GM18951 (cell line): ENCODE measurements around the gene TM4SF20.

Experiments used
- POLR2A ChIP-seq: IDR thresholded peaks from 4 replicates; pipeline ENCODE4 v1.6.1; 2011; ENCODE audit warnings: mild to moderate bottlenecking; ENCODE audit not compliant: insufficient read length, insufficient read depth; ENCODE audit errors: extremely low read depth
- in situ Hi-C: fragments of 300-500 bp; cut with MboI; formaldehyde crosslinking; loops from one replicate; pipeline ENCODE4 v1.12.0; 2022; ENCODE audit warnings: low sequenced_read_pairs, mixed read lengths, inconsistent platforms; ENCODE audit not compliant: unreplicated experiment

The TM4SF20 gene

DNA sequence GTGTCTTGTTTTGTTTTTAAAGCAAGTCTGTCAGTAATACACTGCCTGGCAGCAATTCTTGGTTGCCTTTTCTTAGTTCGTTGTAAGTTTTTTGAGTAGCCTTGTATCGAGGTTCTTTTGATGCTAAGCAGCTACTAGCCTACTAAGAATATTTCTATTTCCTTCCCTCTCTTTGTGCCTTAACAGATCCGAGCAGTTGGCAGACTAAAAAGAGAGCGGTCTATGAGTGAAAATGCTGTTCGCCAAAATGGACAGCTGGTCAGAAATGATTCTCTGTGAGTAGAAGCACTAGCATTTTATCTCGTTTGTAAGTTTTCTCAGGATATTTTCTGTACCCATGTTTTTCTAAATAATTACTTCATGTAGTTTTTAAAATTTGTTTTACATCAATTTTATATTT is 39.0 kb downstream of the TM4SF20 start:
- in situ Hi-C loops, result no loop called here
- TF ChIP-seq POLR2A, result no peak

DNA sequence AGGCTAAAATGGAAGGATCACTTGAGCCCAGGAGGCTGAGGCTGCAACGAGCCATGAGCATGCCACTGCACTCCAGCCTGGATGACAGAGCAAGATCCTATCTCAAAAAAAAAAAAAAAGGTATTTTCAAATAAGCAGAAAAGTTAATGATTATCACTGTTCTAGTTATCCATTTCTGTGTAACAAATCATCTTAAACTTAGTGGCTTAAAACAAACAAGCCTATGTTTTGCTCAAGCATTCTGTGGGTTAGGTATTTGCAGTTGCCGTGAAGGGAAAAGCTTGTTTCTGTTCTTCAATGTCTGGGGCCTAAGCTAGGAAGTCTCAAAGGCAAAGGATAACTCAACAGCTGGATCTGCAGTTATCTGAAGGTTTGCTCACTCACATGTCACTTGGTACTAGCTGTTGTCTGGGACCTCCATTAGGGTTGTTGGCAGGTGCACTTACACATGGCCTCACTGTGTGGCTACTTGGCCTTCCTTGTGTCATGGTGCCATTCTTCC is 40.0 kb downstream of the TM4SF20 start:
- TF ChIP-seq POLR2A, result no peak
- in situ Hi-C loops, result no loop called here

DNA sequence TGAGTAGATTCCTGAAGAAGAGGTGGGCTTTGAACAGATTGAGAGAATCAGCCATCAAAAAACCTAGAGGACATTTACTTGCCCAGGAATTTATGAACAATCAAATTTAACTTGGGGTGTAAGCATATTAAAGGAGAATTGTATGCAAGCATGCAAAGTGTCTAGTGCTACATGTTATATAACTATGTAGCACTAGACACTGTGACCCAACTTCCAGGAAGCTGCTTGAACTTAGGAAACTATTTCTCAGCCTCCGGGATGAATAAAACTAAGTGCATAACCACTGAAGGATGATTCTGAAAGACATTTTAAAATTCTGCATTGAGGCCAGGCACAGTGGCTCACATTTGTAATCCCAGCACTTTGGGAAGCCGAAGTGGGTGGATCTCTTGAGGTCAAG is 41.7 kb downstream of the TM4SF20 start:
- no peak for TF ChIP-seq POLR2A

DNA sequence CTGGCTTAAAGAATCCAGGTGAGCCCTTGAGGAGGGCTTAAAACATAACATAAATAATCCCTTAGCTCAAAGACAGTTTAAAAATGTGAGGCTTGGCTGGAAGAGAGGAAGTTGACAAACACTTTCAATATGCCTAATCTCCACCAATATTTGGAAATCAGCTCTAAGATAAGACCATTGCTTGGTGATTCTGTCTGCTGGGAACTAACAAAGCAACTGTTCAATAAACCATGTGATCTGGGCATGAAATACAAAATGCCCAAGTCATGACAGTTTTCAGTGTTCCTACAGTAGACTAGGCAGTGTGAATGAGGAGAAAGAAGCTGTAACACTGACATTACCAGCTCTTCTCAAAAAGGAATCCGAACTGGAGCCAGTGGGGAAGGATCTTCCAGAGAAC is 43.4 kb downstream of the TM4SF20 start:
- no peak for TF ChIP-seq POLR2A
- in situ Hi-C loops, result no loop called here

More for the DNA sequence above, 41.7 kb downstream of the TM4SF20 start:
- in situ Hi-C loops, result no loop called here

DNA sequence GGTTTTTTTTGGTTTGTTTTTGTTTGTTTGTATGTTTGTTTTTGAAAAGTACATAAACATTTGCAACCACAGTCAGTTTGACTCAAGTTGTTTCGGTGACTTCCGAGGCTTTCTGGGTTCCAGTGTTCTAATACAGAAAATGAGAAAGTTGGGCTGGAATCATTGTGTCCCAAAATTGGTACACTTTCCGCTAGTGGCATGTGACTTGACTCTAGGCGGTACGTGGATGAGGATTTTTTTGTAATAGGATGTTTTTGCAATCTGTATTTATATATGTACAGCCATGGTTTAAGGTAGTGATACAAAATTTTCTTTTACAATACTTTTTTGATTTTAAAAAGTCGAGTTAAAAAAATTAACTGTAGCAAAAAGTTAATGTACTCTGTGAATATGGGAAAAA is 52.3 kb downstream of the TM4SF20 start:
- in situ Hi-C loops, result no loop called here
- TF ChIP-seq POLR2A, result no peak

DNA sequence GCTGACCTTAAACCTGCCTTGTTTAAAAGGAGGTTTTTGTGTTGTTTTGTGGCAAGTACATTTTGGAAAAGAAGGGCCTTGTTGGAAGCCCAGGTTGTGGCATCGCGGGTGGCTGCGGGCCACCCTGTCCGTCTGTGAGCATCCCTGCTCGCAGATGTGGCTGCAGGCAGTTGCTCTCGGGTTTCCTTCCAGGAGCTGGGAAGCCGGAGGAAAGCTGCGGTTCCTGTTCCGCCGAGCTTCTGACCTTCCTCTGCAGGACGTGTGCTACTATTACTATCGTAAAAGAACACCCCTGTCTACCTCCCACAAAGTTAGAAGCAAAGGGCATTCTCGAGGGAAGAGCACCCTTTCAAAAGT is 53.3 kb downstream of the TM4SF20 start:
- no peak for TF ChIP-seq POLR2A
- in situ Hi-C loops, result no loop called here

DNA sequence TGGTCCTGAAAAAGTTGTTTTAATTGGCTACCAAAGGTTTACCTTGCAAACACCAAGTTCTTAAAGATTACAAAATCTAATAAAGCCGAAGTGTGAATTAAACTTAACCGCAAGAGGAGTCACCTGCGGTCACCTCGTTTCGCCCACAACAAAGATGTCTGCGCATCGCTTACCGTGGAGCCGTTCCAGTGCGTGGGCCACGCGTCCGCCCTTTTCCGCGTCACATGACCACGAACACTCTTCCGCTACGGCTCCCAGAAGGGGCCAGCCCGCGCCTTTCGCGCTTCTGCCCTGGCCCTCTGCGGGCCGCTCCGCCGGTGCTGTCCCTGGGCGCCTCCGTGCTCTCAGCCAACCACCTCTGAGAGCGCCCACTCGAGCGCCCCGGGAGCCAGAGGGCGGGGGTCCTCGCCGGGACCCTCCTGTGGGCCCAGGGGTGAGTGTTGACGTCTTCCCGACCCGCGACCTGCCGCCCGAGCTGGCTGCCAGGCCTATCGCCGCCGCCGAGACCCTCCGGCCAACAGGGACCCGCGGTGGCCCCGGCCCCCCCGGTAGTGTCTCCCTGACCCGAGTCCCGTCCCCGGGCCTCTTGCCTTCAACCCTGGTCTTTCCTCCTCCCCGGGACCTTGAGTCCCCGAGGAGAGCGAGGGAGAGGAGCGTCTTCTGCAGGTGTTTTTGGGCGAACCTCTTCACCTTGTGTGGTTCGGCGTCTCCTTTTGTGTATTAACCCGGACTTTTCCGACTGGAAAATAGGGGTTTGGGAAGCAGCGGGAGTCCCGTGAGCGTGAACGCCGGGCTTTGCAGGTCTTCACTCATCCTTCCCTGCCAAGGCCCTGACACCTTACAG is 53.9 kb downstream of the TM4SF20 start, which contains the start of gene MFF:
MFF (plus strand) TSS at position 257 of the 844 bp plus-strand sequence. CDS start 5,415 bp downstream, outside the sequence.
- in situ Hi-C loops, result no loop called here
- TF ChIP-seq POLR2A, result peak; percentile 78

DNA sequence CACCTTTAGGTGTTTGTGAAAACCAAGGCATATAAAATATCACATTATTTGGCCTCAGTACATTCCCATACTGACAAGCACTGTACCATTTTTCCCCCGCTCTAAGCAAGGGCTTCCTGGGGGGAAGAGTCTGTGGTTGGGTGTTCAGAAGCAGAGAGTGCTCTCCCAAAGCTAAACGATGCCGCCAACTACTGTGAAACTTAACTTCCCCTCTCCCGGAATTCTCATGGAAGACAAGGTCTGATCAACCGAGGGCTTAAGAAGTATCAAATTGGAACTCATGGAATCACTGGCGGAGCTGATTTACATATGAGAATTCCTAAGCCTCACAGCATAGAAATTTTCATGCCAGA is 54.5 kb downstream of the TM4SF20 start:
- in situ Hi-C loops, result no loop called here
- no peak for TF ChIP-seq POLR2A

DNA sequence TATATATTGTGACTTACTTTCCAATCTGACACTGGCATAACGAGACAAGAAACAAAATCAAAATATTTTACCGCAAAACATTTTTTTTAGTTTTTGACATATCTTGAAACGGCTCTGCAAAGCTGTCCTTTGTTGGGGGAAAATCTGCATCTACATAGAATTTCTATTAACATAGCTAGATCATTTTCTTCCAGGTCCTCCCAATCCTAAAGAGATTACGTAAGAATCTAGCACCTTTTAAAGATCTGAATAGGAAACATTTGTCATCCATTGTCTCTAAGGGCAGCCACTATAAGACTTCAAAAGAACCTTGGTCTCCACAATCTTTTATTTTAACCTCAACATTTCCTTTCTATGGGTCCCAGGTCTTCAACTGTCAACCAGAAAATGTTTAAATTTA is 55.3 kb downstream of the TM4SF20 start:
- in situ Hi-C loops, result no loop called here
- no peak for TF ChIP-seq POLR2A

DNA sequence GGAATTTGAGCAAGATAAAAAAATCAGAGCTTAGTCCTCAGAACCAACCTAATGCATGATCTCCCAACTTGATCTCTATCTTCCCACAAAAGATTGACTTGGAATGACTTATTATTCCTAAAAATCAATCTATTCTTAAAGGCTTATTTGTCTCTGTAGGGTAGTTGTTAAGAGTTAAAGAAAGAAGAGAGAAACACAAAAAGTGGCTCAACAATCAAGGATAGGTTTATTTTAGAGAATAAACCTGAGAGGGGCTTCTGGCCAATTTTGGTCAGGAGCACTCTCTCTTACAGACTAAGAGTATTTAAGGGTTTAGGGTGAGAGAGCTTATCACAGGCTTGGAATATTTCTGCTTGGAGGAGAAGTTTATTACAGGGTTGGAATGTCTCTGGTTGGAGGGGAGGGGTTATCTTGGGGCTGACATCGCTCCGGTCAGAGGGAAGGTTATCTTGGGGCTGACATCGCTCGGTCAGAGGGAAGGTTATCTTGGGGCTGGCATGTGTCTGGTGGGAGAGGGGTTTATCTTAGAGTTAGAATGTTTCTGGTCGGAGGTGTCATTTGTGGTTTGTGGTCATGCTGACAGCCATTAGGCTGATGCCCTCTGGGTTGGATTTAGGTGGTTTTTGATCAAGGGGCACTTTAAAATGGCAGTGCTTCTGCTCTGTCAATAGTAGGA is 56.4 kb downstream of the TM4SF20 start:
- in situ Hi-C loops, result no loop called here
- no peak for TF ChIP-seq POLR2A

DNA sequence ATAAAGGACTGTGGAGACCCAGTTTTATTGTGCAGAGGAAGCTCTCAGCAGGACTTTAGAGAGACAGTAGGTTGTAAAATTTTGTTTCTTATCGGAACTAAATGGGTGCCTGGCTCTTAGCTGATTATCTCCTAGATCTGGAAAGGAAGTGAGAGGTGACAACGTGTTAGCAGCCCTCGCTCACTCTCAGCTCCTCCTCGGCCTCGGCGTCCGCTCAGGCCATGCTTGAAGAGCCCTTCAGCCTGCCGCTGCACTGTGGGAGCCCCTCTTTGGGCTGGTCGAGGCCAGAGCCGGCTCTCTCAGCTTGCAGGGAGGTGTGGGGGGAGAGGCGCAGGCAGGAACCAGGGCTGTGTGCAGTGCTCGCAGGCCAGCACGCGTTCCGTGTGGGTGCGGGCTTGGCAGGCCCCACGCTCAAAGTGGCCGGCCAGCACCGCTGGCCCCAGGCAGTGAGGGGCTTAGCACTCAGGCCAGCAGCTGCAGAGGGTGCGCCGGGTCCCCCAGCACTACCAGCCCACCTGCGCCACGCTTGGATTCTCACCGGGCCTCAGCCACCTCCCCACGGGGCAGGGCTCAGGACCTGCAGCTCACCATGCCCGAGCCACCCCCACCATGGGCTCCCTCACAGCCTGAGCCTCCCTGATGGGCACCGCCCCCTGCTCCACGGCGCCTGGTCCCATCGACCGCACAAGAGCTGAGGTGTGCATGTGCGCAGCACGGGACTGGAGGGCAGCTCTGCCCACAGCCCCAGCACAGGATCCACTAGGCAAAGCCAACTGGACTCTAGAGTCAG is 58.6 kb downstream of the TM4SF20 start:
- no peak for TF ChIP-seq POLR2A
- in situ Hi-C loops, result no loop called here

DNA sequence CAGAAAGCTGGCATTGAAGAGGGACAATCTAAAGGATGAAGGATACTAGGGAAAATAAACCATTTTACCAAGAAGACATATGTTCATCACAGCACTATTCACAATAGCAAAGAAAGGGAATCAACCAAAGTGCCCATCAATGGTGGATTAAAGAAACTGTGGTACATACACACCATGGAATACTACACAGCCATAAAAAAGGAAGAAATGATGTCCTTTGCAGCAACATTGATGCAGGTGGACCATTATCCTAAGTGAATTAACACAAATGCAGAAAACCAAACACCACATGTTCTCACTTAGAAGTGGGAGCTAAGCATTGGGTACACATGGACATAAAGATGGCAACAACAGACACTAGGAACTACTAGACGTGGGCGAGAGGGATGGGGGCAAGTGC is 61.3 kb downstream of the TM4SF20 start:
- in situ Hi-C loops, result no loop called here
- TF ChIP-seq POLR2A, result no peak

DNA sequence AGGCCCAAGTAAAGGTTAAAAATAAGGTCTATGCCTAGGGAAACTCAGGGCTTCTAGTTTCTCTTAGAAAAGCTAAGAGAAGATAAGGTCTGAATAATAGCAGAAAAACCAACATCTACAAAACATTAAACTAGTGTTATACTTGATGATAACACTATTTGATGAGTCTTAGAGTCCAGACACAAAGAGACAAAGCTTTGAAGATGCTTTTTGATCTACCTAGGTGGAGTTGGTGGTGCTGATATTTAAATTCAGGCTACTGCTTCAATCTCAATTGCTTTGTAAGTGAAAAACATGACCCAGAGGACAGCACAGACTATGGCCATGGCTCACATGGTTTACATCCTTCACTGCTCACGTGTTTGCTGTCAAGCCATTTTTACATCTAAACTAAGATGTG is 65.8 kb downstream of the TM4SF20 start:
- in situ Hi-C loops, result no loop called here
- no peak for TF ChIP-seq POLR2A
